HG03439 (cell line): Measurements from ENCODE around the gene TMSB15A.
"Not testable (repeated sequence)": the region's sequence is repeated elsewhere in the genome, so short reads cannot be mapped to it uniquely, and the experiment has no call there.

Source experiments
- ATAC-seq: cut with Tn5 transposase; IDR thresholded peaks from one replicate; pipeline ENCODE4 v1.9.1; 2021; ENCODE audit warnings: mild to moderate bottlenecking, moderate library complexity; ENCODE audit not compliant: unreplicated experiment

The TMSB15A gene

GRCh38 chrX:102515975-102516941 lies at the start of gene TMSB15A:
Gene TMSB15A (minus strand): TSS chrX:102516739.
- ATAC-seq, result no peak

DNA sequence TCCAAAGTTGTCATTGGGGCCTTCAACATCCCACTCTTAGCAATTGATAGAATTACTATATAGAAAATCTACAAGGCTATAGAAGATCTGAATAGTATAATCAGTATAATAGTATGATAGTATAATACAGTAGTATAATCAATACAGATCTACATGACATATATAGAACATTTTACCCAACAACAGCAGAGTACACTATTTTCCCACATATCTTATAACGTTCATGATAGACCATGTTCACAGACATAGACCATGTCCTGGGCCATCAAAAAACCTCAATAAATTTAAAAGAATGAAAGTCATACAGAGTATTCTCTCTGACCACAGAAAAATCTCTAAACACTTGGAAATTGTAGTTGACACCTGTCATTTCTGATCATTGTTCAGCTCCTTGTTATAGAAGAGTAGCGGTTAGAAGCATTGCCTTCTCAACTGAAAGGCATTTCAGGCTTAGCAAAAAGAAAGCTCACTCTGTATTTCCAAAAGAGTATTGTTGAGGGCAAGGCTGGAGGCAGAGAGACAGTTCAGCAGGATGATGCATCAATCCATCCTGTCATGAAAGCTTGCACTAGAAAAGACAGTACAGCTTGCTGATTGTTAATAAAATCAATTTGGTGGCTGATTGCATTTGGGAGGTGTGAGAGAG lies 44.0 kb upstream of the TMSB15A start:
- ATAC-seq, result no peak

DNA sequence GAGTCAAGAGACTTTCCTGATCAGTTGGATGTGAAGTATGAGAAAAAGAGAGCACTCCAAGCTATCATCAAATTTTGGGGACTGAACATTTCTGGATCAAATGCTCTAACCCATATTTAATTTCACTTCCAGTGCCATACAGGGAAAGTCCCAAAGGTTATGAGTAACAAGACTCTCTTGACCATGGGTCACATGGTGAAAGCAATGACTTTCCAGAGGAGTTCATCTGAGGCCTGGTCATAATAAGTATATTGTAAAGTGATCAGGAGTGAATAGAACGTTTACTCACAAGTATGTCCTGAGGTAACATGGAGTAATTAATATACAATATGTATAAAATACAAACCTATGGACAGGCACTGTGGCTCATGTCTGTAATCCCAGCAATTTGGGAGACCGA lies 42.1 kb upstream of the TMSB15A start:
- ATAC-seq, result no peak

DNA sequence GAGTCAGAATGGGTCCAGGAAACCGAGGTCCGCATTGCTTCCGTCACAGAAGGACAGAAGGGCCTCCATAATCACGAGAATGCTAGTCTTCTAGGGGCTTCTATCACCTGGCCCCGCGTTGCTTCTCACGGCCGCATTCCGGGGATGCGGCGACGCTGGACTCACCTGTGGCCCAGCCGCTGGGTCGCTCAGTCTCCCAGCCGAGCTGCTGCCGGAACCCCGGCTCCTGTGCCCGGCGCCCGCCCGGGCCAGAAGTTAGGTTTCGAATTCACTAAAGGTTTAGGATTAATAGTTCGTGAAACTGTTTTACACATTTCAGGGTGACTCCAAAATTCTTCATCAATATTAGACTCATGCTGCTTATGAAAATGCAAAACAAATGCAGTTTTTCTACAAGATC lies 31.7 kb upstream of the TMSB15A start:
- no peak for ATAC-seq

- ATAC-seq, result no peak
These were observed 30.4 kb upstream of the TMSB15A start for GRCh38 chrX:102546828-102547493.

DNA sequence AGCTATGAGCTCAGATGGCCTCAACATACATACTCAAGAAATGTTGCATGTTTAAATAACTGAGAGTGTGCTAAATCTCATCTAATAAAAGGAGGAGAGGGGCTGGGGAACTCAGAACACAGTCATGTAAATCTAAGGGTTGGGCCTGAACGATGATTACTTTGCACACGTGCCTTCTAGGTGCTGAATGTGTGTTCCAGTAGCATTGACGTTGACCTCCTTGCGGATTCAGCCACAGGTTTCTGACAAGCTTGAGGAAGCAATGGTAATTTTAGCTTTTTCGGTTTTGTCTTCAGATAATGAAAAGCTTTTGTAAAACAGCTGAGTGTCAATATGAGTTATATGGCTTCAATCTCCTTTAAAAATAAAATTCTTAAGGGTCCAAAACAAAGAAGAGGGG lies 29.6 kb upstream of the TMSB15A start:
- ATAC-seq, result not testable (repeated sequence)

- no peak for ATAC-seq
These were observed 19.4 kb upstream of the TMSB15A start for GRCh38 chrX:102535958-102536357.

DNA sequence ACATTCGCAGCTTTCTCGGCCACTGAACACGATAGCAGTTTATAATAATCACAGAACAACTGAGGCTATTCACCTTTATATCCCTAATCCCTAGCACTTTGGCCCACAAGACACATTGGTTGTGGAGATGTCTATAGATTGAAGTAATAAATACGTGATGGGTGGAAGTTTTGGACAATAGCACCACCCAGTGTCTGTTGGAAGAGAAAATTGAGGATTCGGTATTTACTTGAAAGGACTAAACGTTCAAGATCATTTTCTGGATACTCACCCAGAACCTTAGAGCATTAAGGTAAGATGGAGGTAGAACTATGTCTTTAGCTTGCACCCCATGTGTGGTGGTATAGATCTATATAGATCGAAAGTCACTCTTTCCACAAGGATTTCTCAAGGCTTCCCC lies 787 bp upstream of the TMSB15A start:
- no peak for ATAC-seq

DNA sequence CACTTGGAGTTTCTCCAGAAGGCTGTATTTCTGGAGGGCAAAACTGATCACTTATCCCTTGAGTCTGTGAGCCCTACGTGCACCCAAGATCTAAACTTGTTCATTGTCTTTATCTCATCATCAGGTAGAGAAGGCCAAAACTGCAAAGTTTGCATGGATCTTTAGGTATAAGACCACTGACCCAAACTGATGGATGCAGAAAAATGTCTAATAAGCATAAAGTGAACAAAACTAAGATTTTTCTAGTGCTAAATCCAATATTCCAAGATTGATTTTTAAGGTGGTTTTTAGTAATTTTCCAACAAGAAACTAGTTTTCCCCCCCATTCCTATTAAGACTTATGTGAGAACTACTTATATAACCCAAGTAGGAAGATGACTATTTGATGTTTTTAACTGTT lies 2.0 kb downstream of the TMSB15A start:
- no peak for ATAC-seq

- no peak for ATAC-seq
These were observed 17.8 kb downstream of the TMSB15A start for GRCh38 chrX:102498732-102499131.

DNA sequence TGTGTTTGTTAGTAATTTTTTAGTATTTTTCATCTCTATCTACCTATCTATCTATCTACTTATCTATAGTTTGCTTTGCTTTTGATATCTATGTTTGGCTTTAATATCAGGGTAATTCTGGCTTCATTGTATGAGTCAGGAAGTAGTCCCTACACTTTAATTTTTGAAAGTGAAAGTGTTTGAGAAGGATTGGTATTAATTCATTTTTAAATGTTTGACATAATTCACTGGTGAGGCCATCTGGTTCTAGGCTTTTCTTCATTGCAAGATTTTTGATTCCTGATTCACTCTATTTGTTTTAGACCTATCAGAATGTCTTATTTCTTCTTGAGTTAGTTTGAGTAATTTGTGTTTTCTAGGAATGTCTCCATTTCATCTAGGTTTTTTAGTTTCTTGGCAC lies 24.8 kb downstream of the TMSB15A start:
- ATAC-seq, result no peak

GRCh38 chrX:102478765-102479164 lies 37.8 kb downstream of the TMSB15A start:
- not testable (repeated sequence) for ATAC-seq

- not testable (repeated sequence) for ATAC-seq
These were observed 44.7 kb downstream of the TMSB15A start, which contains the start of gene TCP11X2 for GRCh38 chrX:102471762-102472220. Gene TCP11X2 (minus strand): TSS chrX:102471812.

- ATAC-seq, result not testable (repeated sequence)
These were observed 46.3 kb downstream of the TMSB15A start for GRCh38 chrX:102470215-102470614.
